ENCODE data around the gene HJV.
"Not testable (repeated sequence)": the region's sequence is repeated elsewhere in the genome, so short reads cannot be mapped to it uniquely, and the experiment has no call there.

HJV gene, protein sequence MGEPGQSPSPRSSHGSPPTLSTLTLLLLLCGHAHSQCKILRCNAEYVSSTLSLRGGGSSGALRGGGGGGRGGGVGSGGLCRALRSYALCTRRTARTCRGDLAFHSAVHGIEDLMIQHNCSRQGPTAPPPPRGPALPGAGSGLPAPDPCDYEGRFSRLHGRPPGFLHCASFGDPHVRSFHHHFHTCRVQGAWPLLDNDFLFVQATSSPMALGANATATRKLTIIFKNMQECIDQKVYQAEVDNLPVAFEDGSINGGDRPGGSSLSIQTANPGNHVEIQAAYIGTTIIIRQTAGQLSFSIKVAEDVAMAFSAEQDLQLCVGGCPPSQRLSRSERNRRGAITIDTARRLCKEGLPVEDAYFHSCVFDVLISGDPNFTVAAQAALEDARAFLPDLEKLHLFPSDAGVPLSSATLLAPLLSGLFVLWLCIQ

DNA sequence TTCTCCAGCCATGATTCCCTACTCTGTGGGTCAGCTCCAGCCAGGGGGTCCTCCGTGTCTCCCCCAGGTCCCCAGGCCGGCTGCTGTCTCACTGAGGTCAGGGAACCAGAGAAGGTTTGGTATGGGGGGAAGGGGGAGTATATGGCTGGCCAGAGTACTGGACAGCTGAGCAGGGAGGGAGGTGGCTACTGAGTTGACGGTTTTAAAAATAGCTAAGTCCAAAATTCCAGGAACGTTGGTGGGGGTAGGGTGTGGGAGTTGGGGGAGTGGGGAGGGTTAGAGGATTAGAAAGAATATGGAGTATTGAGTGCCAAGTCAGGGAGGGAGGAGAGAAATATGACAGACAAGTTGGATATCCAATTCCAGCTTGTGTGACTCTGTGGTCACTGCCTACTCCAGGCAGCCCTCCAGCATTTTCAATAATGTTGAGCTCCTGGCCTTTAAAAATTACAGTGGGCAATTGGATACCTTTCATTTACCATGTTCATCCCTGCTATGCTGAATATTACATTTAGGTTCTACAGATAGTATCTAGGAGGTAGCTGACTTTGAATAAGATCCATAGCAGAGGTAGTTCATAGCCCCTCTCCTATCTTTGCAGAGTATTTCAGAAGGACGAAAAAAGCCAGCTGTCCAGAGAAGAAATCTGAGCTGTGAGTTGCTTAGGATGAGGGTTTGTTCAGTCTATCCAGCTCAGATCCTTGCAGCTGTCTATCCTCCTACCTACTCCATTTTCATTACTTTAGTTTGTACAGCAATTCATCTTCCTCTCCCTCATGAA lies at the start of gene HJV:
Gene HJV (minus strand): TSS at position 114 of the 781 bp plus-strand sequence. CDS start 1,504 bp downstream, outside the sequence.
- H3K4me3 ChIP-seq (ENCODE audit: low read length): no peak within 1 kb of the TSS
- TF ChIP-seq, protein P1, sequence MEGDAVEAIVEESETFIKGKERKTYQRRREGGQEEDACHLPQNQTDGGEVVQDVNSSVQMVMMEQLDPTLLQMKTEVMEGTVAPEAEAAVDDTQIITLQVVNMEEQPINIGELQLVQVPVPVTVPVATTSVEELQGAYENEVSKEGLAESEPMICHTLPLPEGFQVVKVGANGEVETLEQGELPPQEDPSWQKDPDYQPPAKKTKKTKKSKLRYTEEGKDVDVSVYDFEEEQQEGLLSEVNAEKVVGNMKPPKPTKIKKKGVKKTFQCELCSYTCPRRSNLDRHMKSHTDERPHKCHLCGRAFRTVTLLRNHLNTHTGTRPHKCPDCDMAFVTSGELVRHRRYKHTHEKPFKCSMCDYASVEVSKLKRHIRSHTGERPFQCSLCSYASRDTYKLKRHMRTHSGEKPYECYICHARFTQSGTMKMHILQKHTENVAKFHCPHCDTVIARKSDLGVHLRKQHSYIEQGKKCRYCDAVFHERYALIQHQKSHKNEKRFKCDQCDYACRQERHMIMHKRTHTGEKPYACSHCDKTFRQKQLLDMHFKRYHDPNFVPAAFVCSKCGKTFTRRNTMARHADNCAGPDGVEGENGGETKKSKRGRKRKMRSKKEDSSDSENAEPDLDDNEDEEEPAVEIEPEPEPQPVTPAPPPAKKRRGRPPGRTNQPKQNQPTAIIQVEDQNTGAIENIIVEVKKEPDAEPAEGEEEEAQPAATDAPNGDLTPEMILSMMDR (conservative IDR thresholded peaks at IDR 0.05; ENCODE audit: low read length): no peak
- no peak for DNase-seq (ENCODE audit: low read depth)

DNA sequence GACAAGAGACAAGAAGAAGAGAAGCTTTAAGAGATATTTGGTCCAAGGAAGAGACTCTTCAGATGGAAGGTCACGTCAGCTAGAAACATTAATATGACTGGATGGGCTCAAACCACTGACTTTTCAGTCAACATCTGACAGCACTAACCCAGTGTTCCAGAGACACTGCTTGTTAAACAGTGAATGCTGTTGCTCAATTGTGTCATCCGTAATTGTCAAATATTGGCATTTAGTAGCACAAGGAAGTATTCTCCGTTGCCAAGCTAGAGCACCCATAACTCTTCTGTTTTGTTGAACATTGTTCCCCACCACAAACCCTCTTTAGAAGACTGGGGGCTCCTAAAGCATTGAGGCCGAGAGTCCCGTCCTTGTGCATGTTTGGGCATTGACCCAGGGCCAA lies 37.6 kb upstream of the HJV start:
- H3K4me3 ChIP-seq (ENCODE audit: low read length); DNase-seq (ENCODE audit: low read depth): not testable (repeated sequence)

DNA sequence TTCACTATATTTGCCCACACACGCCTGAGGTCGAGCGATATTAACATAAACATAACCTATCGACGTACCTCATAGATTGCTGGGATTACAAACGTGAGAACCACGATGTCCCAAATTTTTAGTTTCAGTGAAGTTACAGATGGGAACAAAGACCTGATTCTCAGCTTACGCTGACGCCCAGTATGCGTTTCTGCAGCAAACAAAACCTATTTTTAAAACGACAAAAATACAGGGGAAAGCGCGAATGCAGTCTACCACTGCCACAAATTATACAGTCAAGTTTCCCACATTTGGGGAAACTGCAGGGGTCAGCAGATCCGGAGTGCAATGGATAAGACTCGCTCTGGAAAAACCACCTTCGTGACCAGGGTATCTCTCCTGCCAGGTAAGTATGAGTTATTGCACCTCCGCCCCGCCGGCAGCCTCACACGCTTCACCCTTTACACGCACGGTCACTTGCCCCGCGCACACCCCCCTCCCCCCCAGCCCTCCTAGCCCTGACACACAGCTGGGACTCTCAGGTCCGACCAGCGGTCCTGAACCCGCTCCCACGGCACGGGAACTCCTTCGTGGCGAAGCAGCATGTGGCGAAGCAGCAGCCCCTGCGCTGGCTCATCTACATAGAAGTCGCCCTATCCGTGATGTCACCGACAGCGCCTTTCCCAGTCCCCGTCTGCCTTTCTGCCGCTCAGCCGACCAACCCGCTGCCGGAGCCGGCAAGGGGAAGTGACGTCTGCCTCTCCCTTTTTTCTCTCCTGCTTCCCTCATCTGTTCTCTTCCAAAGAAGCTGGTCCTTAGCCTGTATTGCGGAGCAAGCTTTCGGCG lies 30.5 kb upstream of the HJV start:
- peak overlapping the region; percentile 61 for H3K4me3 ChIP-seq (ENCODE audit: low read length)
- DNase-seq (ENCODE audit: low read depth): peak; percentile 87

DNA sequence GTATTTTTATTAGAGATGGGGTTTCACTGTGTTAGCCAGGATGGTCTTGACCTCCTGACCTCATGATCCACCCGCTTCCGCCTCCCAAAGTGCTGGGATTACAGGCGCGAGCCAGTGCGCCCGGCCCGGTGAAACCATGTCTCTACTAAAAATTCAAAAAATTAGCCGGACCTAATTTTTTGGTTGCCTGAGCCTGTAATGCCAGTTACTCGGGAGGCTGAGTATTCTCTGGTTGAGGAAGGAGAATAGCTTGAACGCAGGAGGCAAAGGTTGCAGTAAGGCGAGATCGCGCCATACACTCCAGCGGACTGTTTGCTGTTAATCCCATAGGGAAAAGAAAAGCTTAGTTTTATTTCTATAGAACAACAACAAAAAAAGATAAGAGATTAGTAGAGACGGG lies 29.9 kb upstream of the HJV start:
- peak overlapping the region; percentile 61 for H3K4me3 ChIP-seq (ENCODE audit: low read length)
- TF ChIP-seq, protein P1 (conservative IDR thresholded peaks at IDR 0.05; ENCODE audit: low read length): no peak
- DNase-seq (ENCODE audit: low read depth): no peak

DNA sequence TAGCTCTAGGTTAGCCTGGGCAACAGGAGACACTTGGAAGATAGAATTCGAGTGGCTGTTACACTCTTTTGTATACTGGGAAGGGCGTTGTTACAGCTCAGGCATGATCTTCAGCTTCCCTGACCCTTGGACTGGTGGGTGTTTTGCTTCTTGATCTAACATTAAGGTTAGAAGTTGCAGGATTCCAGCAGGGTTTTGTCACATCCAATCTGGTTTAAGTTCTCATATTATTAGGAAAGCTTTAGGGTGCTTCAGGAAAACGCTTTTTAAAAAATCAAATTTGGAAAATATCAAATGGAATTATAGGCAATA lies 29.1 kb upstream of the HJV start:
- not testable (repeated sequence) for H3K4me3 ChIP-seq (ENCODE audit: low read length); DNase-seq (ENCODE audit: low read depth)

DNA sequence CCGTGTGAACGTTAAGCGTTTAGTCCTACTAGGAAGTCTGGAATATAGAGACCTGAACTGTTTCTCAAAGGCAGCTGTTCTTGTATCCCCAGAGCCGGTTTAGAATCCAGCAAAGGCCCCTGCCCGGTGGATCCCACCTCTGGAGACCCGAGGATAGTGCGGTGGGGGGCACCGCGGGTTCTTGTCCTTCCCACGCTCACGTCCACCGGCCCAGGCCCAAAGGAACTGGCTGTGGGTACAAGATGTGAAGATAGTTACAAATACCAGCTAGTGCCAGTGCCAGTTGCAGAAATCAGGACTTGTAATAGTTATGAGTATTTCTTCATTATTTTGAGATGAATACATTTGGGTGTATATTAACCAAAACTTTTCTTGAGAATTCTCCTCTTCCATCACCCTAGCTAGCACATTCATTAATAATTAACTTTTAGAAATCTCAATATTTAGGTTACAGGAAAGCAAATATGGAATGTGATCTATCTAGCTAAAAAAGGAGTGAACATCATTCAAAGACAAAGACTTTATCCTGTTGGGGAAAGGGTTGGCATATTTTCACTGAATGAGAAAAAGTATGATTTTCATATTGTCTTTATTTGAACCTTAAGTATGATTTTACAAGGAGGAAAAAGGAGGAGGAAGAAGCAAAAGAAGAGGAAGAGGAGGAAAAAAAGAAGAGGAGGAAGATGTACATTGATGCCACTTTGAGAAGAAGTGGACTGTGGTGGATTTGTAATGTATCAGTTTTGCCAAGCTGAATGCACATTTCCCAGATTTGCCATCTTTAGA lies 28.5 kb upstream of the HJV start:
- not testable (repeated sequence) for DNase-seq (ENCODE audit: low read depth); H3K4me3 ChIP-seq (ENCODE audit: low read length)

DNA sequence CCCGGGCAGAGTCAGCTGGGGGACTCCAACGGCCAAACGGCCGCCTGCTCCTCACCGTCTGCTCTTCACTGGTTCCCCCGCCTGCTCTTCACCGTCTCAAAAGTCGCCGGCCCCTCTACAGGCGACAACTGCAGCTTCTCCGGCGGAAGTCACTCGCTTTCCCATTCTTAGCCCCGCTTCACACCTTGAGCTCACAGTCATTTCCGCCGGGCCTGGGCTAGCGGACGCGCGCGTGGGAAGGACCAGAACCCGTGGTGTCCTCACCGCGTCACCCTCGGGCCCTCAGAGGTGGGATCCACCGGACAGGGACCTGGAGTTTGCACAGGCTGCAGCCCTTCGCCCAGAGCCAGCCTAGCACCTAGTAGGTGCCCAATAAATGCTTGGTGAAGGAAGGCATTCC lies 27.9 kb upstream of the HJV start:
- H3K4me3 ChIP-seq (ENCODE audit: low read length): no peak overlapping the region
- no peak for DNase-seq (ENCODE audit: low read depth)
- TF ChIP-seq, protein P1 (conservative IDR thresholded peaks at IDR 0.05; ENCODE audit: low read length): no peak

DNA sequence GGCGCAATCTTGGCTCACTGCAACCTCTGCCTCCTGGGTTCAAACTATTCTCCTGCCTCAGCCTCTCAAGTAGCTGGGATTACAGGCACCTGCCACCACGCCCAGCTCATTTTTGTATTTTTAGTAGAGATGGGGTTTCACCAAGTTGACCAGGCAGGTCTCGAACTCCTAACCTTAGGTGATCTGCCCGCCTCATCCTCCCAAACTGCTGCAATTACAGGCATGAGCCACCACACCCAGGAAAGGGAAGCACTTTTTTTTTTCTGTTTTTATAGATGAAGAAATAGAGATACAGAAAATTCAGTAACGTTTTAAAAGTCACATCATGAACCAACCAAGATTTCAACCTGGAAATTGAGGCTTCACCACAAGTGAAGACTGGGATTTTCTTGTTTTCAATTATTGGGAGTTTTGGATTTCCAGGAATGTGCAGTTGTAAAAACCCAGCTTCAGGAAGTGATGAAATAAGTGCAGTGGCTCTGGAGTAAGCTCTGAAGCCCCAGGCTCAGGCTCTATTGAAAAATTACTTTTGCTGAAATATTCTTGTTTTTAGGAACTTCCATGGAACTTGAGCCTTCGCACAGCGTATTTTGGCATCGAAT lies 27.1 kb upstream of the HJV start:
- H3K4me3 ChIP-seq (ENCODE audit: low read length): not testable (repeated sequence)
- DNase-seq (ENCODE audit: low read depth): peak; percentile 84

DNA sequence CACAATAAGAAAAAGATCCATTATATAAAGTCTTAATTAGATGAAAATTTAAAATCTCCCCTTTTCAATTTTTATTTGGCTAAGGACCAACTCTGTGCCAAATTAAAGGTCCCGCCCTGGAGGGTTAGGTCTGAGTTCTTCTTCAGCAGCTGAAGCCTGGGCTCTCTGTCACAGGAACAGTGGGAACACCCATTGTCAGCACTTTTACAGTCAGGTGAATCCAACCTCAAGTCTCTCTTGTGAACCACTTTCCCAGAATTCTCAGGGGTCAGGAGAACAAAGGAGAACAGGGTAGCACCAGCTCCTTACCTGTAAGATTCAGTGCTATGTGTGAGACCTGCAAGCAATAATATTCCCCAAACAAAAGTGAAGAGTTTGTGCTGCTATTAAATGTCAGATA lies 25.1 kb upstream of the HJV start:
- TF ChIP-seq, protein P1 (conservative IDR thresholded peaks at IDR 0.05; ENCODE audit: low read length): no peak

More for the DNA sequence above, 25.1 kb upstream of the HJV start:
- no peak for DNase-seq (ENCODE audit: low read depth)
- no peak overlapping the region for H3K4me3 ChIP-seq (ENCODE audit: low read length)
